NCI-H526 (cell line): ENCODE measurements around the gene TCHH.
A peak's percentile ranks its signal among the peaks of the same experiment; 100 is the strongest.
"Not testable (repeated sequence)": the region's sequence is repeated elsewhere in the genome, so short reads cannot be mapped to it uniquely, and the experiment has no call there.

Experiments used
- DNase-seq, 2 experiments: peaks; one replicate each; lab custom pipeline; 2025; lab: John Stamatoyannopoulos, UW

TCHH gene

DNA sequence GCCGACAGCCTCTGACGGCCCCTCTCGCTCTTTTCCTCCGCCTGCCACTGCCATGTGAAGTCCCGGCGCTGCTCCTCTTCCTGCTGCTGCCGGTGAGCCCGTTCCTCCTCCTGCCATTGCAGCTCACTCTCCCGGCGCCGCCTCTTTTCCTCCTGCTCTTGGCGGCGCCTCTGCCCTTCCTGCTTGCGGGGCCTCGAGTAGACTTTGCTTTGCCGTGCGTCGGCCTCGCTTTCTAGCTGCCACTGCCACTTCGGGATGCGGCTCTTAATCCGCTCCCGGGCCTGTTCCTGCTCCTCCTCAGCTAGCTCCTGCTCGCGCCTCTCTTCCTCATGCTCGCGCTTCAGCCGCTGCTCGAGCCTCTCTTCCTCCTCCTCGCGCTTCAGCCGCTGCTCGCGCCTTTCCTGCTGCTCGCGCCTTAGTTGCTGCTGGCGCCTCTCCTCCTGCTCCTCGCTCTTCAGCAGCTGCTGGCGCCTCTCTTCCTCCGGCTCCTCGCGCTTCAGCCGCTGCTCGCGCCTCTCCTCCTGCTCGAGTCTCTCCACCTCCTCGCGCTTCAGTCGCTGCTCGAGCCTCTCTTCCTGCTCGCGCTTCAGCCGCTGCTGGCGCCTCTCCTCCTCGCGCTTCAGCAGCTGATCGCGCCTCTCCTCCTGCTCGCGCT, 4.3 kb downstream of the TCHH start:
- peak; percentile 66 to 89 for DNase-seq

DNA sequence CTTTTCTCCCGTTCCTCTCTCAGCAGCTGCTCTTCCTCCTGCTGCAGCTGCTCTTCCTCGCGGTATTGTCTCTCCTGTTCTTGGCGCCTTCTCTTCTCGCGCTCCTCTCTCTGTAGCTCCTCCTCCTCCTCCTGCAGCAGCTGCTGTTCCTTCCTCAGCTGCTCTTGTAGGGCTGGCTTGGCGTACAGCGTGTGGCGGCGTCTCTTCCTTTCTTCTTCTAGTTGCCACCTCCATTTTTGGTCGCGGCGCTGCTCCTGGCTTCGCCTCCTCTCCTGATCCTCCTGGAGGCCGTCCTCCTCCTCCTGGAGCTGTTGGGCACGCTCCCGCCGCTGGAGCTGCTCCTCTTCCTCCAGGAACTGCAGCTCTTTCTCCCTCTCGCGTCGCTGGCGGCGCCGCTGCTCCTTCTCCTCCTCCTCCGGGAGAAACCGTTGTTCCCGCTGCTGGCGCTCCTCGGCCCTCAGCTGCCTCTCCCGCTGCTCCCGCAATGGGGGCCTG, 4.8 kb downstream of the TCHH start:
- peak in 1 of 2 experiments; percentile 80 for DNase-seq

DNA sequence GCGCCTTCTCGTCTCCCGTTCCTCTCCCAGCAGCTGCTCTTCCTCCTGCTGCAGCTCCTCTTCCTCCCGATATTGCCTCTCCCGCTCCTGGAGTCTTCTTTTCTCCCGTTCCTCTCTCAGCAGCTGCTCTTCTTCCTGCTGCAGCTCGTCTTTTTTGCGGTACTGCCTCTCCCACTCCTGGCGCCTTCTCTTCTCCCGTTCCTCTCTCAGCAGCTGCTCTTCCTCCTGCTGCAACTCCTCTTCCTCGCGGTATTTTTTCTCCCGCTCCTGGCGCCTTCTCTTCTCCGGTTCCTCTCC, 5.3 kb downstream of the TCHH start:
- peak in 1 of 2 experiments; percentile 46 for DNase-seq

DNA sequence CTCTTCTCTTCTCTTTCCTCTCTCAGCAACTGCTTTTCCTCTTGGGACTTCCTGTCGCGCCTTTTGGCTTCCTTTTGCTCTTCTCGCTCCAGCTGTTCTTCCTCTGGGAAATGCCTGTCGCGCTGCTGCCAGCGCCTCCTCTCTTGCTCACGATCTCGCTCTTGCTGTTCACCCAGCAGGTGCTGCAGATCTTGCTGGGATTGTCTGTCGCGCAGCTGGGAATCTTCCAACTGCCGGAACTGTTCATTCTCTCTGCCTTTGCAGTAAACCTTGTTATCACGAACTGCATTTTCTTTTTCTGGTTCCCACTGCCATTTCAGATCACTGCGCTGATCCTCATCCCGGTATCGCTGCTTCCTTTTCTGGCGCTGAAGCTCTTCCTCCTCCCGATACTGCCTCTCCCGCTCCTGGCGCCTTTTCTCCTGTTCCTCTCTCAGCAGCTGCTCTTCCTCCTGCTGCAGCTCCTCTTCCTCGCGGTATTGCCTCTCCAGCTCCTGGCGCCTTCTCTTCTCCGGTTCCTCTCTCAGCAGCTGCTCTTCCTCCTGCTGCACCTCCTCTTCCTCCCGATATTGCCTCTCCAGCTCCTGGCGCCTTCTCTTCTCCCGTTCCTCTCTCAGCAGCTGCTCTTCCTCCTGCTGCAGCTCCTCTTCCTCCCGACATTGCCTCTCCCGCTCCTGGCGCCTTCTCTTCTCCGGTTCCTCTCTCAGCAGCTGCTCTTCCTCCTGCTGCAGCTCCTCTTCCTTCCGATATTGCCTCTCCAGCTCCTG, 5.8 kb downstream of the TCHH start:
- peak in 1 of 2 experiments; percentile 51 for DNase-seq

DNA sequence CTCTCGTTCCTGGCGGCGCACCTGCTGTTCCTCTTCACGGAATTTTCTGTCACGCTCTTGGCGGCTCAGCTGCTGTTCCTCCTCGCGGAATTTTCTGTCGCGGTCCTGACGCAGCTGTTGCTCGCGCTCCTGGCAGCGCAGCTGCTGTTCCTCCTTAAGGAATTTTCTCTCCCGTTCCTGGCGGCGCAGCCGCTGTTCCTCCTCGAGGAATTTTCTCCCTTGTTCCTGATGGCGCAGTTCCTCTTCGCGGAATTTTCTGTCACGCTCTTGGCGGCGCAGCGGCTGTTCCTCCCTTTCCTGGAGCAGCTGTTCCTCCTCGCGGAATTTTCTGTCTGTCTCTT, 6.4 kb downstream of the TCHH start:
- DNase-seq: no peak

- peak in 1 of 2 experiments; percentile 48 for DNase-seq
Measured at GRCh38 chr1:152107984-152108881, 7.0 kb downstream of the TCHH start.

DNA sequence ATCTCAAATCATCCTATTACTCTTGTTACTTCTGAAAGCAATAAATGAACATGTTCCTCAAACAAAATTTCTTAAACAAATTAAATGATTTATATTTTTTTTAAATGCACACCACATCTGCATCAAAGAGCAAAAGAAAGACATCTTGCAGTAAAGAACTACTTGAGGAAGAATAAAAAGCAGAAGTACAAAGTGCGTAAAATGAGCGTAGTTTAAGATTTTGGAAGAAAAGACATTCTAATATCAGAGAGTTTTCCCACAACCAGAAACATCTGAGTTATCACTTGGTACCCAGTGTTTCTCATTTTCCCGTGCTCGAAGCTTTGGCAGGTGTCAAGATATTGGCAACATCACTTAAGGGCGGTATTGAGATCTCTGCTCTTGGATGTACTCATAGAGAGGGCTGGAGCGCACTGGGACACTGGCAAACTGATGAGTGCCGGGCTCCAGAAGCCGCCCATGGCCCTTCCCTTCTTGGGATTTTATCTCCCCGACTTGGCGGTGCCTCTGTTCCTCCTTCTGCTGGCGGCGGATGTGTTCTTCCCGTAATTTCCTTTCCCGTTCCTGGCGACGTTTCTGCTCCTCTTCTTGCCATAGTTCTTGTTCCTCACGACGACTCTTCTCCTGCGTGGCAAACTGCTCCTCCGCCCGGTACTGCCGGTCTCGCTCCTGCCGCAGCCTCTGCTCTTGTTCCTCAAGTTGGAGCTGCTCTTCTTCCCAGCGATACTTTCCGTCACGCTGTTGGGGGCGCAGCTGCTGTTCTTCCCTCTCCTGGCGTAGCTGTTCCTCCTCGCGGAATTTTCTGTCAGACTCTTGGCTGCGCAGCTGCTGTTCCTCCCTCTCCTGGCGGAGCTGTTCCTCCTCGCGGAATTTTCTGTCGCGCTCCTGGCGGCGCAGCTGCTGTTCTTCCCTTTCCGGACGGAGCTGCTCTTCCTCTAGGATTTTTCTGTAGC, 7.9 kb downstream of the TCHH start:
- DNase-seq: no peak

DNA sequence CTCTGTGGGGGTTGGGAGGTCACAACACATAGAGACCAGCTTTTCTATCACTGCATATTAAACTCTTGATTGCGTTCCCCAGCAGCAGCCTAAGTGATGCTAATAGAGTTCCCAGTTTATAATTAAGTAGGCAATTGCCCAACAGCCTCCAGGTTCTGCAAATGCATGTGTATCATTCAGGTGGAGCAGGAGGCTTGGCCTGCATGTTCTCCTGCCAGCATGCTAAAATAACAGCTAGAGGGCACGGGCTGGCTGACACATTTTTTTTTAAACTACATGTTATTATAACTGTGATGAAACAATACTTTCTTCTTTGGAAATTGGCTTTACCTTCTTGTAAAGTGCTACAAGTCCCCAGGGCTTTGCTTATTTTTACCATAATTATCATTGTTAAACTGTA, 10.4 kb downstream of the TCHH start:
- DNase-seq: no peak

DNA sequence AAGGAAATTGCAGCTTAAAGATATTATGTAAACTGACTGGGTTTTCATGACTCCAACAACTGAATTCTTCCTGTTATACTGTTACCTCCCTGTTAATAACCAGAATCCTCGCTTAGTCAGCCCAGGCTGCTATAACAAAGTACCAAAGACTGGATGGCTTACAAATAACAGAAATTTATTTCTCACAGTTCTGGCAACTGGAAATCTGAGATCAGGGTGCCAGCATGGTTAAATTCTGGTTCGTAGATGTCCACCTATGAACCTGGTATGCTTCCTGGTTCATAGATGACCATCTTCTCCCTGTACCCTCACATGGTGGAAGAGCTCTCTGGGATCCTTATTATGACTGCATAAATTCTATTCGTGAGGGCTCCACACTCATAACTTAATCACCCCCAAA, 18.3 kb downstream of the TCHH start:
- DNase-seq: no peak

GRCh38 chr1:152089014-152089674, 26.1 kb downstream of the TCHH start, which contains the start of gene TCHHL1:
Gene TCHHL1 (minus strand): TSS chr1:152089064. CDS start chr1:152088143, 921 bp downstream.
- no peak for DNase-seq

DNA sequence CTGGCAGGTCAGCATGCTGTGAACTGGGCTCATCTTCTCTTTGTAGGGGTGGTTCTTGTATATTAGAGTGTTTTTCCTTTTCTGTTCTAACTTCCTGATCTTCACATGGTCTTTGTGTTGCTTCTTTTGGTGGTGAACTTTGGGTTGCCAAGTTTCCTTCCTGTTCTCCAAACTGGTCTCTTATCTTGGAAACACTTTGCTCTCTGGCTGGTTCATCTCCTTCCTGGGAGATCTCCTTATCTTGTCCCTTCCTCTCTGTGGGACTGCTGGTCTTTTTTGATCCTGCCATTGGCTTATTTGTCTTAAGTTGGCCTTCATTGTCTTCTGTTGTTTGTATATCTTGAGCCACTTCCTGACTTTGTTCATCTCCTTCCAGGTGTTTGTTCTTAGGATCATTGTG, 28.5 kb downstream of the TCHH start:
- DNase-seq: no peak

- no peak for DNase-seq
Measured at GRCh38 chr1:152084853-152085252, 30.4 kb downstream of the TCHH start.

- not testable (repeated sequence) for DNase-seq
Measured at GRCh38 chr1:152081026-152081425, 34.2 kb downstream of the TCHH start.

GRCh38 chr1:152080494-152080893, 34.8 kb downstream of the TCHH start:
- not testable (repeated sequence) for DNase-seq

GRCh38 chr1:152078831-152079441, 36.3 kb downstream of the TCHH start:
- no peak for DNase-seq

GRCh38 chr1:152072311-152072710, 42.9 kb downstream of the TCHH start:
- DNase-seq: no peak

DNA sequence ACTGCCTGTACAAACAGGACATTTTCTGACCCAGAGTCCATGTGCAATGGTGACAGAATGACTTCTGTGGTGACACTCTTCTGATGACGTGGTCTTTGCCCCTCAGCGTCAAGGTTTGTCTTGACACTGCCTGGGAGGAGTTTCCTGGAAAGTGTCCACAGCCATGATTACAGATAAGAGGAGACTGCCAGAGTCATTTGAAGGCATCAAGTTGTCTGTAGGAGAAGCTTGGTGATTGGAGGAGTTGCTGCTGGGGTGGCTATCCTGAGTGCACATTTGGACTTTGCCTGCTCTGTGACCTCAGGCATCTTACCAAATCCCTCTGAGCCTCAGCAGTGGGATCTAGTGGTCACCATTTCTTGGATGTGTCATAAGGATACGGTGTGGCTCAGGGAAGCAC, 44.1 kb downstream of the TCHH start:
- DNase-seq: no peak

GRCh38 chr1:152067929-152068328, 47.3 kb downstream of the TCHH start:
- DNase-seq: no peak

DNA sequence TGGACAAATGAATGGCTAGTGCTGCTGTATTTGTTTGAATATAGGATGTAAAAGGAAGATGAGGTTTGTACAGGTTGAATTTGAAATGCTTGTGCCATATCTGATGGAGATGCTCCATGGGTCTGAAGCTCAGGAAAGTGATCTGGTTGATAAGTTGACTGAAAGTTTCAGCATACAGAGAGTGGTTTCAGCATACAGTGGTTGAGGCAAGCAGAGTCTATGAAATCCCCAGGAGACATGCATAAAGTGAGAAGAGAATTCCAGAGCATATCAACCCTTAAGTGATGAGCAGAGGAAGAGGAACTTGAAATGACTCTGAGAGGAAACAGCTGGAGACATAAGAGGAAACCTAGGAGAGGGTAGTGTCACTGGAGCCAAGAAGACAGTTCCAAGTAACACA, 48.1 kb downstream of the TCHH start:
- DNase-seq: no peak

- no peak for DNase-seq
Measured at GRCh38 chr1:152061952-152062351, 53.3 kb downstream of the TCHH start.
